GM03348 (cell line): ENCODE results near the gene GLRA1.

Source experiments
- DNase-seq: peaks from one replicate; pipeline ENCODE4 v3.0.0; 2012; ENCODE audit warnings: low spot score

GLRA1 gene

DNA sequence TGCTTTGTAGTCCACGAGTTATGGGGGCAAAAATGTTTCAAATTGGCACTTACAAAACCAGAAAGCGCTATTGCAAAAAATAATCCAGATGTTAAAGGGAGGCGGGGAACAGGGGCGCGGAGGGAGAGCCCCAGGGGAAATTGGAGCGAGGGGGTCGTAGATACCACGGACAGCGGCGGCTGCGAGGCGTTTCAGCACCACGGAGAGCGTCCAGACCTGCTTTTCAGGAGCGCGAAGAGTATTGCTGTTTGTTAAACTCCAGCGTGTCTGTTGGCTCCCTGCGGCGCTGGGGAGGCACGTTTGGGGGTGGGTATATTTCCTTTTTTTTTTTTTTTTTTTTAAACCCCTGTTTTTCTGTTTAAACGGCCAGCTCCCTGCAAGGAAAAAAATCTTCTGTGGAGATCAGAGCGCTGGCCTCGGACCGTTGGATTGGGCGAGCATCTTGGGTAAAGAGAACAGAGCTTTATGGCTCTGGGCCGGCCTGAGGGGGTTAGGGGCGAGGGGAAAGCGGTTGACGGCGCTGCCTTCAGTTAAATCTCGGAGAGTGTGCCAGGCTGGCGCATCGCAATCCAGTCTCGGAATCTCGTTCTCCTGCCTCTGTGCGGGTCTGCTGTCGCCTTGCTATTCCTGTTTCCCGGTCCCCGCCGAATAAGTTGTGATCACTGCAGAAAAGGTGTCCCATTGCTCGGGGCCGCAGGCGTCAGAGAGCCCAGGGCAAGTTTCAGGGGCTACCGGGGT is at the start of gene GLRA1:
TSS of gene GLRA1 (minus strand) at position 288 of the 738 bp plus-strand sequence. CDS start 302 bp downstream, outside the sequence.
- DNase-seq, result peak; percentile 62

DNA sequence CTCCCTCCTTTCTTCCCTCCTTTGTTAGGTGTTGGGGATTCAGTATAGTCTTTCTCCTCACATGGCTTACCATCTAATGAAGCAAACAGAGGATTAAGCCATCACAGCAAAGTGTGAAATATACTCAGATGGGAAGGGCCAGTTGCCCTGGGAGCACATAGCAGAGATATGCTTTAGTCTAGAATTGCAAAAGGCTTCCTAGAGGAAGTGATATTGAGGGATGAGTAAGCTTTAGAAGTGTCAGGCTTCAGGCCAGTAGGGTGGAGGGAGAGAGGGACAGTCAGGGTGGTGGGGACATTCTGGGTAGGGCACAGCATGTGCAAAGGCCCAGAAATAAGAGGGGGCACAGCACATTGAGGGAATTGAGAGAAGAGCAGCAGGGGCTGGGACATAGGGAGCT is 46.2 kb upstream of the GLRA1 start:
- DNase-seq, result no peak

DNA sequence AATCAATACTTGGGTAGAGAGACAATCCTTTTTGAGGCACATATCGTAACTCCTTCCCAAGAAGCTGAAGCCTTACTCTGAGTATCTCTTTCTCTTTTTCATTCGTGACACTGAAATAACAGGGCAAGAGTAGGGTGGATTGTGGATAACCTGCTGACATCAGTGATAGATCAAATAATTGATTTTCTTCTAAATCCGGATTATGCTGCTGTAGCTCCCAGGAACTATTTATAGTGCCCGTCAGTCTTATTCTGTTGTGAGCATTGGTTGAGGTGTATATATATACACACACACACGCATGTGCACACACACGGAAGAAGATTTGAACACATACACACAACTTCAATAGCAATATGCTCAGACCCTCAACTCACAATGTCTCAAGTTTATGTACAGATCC is 43.2 kb upstream of the GLRA1 start:
- no peak for DNase-seq

DNA sequence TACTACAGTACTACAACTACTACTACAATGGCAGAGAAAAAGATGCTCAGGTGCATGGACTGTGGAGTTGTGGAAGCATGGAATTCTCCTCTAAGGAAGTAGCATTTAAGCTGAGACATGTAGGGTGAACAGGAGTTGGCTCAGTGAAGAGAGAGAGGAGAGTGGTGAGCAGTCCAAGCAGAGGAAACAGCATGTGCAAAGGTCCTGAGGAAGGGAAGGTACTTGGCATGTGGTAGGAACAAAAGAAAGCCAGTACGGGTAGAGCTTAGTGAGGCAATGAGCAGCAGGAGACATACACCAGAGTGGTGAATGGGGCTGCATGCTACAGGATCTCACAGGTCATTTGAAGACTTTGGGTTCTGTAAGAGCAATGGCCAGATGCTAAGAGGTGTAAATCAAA is 41.4 kb upstream of the GLRA1 start:
- DNase-seq, result no peak

DNA sequence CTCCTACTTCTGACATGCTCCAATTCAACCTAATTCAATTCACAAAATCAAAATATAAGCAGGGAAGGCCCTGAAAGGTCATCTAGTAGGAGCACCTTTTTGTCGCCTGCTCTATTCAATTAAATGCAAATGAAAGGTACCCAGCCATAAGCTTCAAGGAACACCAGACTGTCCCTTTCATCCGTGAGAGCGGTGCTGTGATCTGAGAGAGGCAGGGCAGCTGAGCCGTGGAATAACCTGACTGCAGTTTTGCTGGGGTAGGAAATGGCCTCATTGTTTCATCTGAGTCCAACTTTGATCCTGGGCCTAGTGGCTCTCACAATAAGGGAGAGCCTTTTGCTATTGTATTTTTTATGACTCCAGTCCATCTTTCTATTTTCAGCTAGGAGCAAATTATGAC is 39.8 kb upstream of the GLRA1 start:
- no peak for DNase-seq

DNA sequence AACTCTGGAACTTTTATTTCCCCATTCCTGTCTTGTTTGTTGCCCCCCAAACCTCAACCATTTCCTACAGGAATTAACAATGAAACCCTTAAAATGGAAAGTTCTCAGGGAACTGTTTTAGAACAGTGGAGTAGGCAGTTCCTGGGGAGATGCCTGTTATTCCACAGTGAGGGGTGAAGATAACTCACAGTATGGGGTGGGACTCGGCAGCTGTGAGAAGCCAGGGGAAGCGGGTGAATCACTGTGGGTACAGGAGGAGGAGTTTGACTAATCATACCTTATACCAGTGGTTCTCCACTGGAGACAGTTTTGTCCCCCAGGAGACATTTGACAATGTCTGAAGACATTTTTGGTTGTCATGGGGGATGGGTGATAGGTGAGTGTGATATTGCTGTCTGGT is 36.9 kb upstream of the GLRA1 start:
- no peak for DNase-seq

DNA sequence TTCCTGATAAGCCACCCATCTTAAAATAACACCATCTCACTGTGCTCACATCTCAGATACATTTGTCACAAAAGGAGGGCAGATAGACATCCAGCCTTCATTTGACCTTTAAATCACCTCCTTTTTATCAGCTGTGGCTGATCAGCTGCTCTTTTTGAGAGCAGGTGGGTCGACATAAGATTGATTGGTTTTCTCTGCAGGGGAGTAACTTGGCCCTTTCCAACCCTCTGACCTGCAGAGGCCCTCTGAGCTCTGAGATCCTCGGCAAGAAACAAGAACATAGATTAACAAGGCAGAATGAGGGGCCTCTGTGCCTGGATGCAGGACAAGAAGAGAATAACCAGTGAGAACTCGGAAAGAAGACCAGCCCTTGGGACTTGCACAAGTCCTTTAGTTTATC is 33.5 kb upstream of the GLRA1 start:
- DNase-seq, result no peak

DNA sequence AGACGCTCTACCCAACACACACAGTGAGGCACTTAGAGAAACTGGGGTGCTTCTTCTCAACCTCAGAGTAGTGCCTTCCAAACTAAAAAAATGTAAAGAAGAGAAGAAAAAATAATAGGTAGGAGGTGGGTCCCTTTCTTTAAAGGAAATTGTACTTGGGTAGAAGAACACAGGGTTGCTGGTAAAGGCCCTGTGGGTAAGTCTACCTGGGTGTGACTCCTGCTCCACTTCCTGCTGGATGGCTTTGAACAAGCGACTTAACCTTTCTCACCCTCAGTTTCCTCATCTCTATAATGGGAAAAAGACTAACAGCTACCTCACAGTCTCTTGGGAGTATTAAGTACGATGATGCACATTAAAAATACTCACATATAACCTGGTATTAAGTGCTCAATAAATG is 32.1 kb upstream of the GLRA1 start:
- DNase-seq, result no peak

DNA sequence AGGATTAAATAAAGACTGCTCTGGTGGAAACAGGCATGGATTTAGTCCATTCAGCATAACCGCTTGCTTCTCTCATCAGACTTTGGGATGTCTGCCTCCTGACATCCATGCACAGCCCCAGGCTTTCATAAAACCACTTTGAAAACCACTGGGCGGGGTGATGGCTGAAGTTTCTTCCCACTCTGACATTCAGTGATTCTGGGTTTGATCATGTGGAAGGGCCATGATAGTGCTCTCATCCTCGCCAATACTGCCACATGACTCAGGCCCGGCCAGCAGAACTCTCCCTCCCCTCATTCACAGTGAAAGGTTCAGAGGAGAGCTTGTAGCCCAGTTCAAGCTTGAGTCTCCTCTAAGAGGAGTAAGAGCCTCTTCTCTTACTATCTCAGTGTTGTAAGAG is 29.6 kb upstream of the GLRA1 start:
- DNase-seq, result no peak

DNA sequence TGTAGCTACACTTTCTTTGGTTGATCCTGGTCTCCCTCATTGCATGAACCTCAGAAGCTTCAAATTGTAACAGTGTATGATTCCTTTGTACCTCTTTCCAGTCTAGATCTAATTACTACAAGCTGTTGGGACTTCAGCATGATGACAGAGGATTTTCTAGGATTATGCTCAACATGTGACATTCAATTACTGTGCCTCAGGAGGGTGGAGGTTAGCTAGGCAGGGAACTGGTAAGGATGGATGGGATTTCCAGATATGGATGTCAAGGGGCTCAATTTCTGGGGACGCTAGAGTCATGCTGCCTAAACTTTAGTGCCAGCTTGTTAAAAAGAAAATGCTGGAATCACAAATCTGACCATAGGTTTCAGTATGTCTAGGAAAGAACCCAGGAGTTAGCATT is 29.2 kb upstream of the GLRA1 start:
- no peak for DNase-seq

DNA sequence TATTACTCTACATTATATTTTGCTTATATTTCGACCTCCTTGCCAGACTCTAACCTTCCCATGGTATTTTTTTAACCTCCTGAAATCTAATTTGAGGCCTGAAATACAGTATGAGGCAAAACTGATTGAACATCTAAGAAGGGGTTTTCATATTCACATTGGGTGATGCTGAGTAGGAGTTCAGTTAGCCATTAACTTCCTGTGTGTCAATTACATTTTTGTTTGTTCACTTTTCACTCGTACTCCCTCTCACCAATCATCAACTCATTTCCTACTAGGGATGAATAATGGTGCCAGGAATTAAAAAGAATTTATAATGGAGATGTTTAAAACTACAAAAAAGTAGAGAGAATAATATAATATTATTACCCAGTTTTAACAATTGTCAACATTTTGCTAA is 27.6 kb upstream of the GLRA1 start:
- DNase-seq, result no peak

DNA sequence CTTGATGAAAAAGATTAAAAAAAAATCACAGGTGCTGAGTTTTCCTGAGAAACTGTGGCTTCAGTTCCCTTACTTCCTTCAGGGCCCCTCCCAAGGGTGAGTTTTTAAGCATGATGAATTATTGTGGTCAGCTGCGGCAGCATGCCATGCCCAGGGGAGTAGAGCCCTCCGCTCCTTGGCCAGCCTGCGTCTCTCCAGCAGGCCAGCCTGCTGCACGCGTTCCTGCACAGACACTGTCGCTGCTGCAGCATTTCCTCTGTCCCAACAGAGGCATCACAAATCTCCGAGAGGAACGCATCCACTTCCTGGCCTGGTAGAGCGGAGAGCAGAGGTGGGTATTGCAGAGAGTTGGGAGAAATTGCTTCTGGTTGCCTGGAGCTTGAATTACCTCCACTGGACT is 26.1 kb upstream of the GLRA1 start:
- no peak for DNase-seq

DNA sequence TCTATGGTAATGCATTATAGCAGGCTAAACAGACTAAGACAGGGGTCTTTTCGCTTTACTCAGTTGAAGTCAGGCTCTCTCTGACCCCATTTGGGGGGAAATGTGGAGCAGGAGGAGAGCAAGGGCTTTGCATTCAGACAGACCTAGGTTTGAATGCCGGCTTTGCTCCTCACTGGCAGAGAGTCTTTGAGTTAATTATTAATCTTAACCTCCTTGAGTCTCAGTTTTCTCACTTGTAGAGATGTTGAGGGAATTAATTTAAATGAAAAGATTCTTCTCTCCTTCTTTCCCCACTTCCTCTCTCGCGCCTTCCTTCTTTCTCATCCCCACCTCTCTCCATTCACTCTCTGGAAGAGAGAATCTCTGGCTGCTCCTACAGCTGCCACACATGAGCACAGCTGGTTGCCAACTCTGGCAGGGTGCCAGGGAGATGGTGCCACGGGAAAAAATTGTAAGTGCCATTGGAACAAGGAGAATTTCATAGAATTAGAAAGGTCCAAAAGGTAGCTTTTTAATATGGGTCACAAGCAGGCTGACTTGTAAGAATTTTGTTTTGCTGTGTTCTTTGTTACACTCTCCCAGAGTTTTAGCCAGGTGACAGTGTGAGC is 25.2 kb upstream of the GLRA1 start:
- DNase-seq, result no peak

DNA sequence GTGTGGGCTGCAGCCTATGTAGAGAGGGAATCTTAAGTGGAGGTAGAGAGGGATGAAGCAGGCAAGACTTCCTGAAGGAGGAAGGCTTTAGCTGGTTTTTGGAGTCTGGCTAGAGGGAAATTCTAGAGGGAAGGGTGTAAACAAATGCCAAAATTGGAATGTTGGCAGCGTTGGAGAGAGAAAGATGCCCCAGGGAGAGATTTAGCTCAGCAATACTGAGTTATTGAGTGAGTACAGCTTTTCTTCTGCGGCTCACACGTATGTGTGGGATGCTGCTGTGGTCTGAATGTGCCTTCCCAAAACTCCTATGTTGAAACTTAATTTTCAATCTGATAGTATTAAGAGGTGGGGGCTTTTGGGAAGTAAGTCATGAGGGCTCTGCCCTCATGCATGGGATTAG is 24.5 kb upstream of the GLRA1 start:
- no peak for DNase-seq

DNA sequence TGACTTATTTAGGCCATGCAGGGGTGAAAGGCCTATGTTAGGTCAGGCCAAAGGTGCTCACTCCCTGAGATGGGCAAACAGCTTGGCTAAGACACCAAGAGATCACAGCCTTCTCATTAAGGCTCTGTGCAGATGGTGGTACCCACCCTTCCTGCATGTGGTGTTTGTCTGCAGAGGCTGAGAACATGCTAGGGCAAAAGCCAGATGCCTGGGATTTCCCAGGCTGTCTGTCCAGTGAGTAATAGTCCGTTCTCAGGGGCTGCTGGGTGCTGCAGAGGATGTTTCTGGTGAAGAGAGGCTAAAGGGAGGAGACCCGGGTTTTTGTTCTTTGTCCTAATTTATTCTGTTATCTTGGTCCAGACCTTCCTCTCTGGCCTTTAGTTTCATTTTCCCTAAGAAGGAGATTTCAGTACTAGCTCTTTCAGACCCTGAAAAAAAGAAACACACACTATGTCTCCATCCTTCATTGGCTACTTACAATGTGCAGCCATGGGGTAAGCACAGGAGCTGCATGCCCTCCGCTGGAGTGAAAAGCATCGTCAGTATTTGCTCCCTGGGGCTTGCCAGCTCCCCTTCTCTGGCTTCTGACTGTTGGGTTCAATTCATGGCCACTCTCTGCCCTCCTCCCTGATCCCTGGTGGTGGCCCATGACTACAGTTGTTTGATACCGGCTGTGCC is 23.4 kb upstream of the GLRA1 start:
- DNase-seq, result no peak

DNA sequence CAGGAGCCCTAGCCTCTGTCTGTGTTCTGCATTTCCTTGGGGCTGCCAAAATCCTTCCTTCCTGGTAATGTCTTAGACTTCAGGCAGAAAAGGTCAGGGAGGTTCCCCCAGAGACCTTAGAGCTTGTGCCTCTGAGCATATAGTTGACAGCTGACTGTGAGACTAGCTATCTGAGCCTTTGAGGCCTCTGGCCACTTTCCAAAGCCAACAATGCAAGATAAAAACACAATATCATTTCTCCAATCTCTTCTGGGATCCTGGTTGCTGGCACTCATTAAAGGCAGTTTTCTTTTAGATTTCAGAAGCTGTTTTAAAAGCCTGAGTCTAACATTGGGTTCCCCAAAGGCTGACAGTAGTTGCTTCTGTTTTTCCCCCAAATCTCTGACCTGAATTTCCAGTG is 13.2 kb upstream of the GLRA1 start:
- no peak for DNase-seq

DNA sequence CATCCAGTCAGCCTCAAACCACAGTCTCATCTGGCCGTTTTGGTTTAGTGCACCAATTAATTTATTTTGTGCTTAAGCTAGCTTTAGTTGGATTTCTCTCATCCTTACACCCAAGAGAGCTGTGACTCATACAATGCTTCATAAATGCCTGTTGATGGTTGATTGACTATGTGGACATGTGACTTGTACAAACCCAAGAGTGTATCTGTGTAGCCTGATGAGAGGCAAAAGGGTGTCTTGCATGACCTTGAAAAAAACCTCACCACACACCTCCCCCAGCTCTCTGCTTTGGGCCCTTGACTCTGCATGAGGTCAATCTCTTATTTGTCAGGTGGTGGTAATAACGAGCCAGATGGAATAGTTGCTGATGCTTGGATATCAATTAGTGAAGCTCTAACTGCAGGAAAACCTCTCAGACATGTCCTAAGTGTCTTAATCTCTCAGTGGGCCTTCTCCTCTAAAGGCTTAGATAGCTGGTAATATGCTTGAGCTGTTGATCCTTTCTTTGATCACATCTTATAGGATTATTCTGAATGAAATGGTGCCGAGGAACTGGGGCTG is 10.6 kb upstream of the GLRA1 start:
- no peak for DNase-seq

DNA sequence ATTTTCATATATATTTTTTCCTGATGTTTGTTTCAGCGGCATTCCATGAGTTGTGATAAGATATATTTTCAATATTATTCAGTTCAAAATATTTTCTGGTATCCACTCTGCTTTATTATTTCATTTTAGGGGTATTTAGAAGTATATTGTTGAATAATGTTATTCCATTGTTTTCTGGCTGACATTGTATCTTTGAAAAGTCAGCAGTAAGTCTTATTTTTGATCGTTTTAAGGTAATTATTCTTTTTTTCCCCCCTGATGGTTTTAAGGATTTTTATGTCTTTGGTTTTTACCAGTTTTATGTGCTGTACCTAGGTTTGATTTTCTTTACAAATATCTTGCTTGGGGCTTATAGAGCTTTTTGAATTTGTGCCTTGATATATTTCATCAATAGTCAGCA is 6.6 kb upstream of the GLRA1 start:
- no peak for DNase-seq

DNA sequence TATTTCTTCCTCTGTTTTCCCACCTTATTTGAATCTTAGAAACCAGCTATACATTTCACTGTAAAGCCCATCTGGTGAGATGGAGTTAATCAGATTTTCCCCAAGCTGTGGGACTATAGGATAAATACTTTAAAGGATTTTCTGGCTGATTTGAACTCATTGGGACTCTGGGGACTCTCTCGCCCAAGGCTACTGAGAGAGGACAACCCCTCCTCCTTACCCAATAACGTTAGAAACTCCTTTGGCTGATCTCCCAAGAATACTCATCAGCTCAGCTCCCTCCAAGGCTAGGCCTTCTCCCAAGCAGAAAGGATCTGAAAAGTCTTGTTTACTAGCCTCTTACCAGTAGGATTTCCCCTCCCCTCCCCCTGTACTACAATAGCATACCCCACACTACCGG is 1.5 kb upstream of the GLRA1 start:
- no peak for DNase-seq

DNA sequence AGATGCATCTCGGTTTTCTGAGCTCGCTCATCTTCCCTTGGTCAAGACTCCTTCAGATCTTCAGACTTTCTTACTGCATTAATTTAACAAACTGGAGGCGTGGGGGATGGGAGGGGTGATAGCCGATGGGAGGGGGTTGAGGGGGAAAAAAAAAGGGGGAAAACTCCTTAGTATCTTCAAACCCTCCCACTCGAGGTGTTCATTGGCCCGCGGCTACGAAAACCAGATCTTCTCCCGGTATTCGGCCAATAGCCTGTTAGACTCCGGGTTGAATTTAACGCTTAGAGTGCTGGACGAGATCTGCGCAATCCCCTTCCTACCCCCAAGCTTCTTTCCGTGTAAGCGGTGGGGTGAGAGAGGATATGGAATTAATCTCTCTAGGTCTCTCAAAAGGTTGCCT is 689 bp upstream of the GLRA1 start:
- DNase-seq, result no peak

DNA sequence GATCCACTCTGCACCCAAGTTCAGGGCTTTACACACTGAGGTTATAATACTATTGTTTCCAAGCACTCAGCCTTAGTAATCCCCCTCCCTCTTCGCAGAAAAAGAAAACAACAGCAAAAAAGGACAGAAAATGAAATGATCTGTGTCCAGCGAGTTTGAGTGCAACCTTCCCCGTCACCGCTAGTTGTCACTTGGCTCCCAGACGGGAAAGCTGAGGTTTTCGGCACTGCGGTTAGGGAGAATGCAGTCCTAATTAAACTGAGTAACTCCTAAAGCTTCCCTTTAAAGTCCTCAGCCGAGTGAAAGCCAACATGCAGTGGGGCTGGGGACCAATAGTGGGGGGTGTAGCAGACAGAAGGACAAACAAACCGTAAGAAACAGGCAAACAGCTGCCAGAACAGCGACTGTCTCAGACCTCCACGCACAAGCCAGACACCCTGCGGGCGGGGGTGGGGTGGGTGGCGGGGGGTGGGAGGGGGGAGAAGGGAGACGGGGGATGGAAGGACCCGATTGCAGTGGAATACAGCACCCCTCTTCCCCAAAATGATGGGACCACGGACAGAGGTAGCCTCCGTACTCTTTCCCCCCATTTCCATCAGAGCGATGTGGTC is 680 bp downstream of the GLRA1 start:
- no peak for DNase-seq

DNA sequence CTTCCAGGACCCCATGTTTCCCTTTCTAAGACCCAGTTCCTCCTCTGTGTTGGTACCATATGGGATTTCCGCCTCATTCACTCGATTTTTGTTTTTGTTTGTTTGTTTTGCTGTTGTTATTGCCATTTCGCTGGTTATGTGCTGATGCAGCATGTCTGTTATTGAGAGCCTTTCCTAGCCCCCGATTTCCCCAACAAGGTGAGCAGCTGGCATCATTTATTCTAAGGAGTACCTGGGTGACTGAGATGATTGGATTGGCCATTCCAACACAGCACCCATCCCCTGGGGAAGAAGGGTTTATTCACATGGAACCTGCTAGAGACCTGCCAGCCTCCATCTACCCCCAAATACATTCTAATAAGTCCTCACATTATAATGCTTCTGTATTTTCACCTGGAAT is 2.7 kb downstream of the GLRA1 start:
- DNase-seq, result no peak

DNA sequence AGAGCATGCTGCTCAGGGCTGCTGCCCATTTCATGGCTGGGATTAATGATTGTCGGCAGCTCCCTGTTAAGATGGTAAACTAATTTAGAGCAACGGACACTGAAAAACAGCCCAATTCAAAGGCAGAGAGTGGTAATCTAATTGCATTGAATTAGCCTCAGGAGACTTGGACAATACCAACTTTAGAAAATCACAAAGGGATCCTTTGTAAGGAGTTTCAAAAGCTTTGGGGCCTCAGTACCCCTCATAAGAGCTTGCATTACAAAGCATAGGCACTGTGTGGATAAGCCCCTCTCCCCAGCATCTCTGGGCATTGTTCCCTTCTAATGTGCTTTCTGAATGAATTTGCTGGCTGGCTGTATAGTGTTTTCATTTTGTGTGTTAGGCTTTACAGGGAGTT is 6.7 kb downstream of the GLRA1 start:
- DNase-seq, result no peak
